OCI-LY1 (cell line): ENCODE measurements around the gene TAF6L.

Experiments used
- EZH2 ChIP-seq: fragments of 200-600 bp; sonication (generic), shearing (Covaris generic); IDR thresholded peaks from 2 replicates; pipeline ENCODE4 v1.8.0; 2017; ENCODE audit warnings: borderline replicate concordance, mixed run types, mild to moderate bottlenecking, antibody characterized with exemption, low read length, moderate library complexity, mixed read lengths
- TF ChIP-seq, protein P1 (sequence below): fragments of 200-600 bp; sonication (generic), shearing (Covaris generic); IDR thresholded peaks from 2 replicates; pipeline ENCODE4 v1.5.1; 2017; ENCODE audit warnings: mild to moderate bottlenecking, antibody characterized with exemption, low read length, moderate library complexity, mixed read lengths

DNA sequence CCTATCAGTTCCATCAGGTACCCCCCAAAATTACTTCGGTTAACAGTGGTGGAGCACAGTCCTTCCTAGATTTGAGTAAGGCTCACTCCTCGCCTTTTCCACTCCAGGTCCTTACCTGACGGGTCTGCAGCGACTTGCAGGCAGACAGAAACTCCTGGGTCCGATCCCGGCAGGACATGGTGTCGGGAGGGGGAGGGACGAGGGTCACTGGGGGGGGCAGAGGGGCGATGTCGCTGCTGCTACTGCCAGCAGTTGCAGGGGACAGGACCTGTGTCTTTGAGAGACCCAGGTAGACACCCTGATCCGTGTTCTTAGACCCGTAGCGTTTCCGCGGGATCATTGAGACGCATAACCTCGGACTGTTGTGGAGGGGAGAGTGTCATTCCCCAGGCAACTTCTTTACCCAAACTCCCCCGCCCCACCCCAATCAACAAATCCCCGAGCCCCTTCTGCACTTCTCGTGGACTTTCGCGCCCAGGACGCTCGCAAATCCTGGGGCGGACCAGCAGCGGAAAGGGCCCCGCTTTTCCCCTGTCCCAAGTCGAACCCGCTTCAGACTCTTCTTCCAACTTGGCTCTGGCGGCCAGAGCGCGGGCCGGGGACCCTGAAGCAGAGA is 59.8 kb downstream of the TAF6L start:
- TF ChIP-seq, protein P1, sequence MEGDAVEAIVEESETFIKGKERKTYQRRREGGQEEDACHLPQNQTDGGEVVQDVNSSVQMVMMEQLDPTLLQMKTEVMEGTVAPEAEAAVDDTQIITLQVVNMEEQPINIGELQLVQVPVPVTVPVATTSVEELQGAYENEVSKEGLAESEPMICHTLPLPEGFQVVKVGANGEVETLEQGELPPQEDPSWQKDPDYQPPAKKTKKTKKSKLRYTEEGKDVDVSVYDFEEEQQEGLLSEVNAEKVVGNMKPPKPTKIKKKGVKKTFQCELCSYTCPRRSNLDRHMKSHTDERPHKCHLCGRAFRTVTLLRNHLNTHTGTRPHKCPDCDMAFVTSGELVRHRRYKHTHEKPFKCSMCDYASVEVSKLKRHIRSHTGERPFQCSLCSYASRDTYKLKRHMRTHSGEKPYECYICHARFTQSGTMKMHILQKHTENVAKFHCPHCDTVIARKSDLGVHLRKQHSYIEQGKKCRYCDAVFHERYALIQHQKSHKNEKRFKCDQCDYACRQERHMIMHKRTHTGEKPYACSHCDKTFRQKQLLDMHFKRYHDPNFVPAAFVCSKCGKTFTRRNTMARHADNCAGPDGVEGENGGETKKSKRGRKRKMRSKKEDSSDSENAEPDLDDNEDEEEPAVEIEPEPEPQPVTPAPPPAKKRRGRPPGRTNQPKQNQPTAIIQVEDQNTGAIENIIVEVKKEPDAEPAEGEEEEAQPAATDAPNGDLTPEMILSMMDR = no peak
- TF ChIP-seq EZH2 = no peak
